BE2C (cell line): Measurements from ENCODE around the gene ADAM11. TPM values are rescaled to one million over a fixed set of nuclear protein-coding genes. Genes with fewer than 3 reads are reported as not detected.
"Not testable (repeated sequence)": the region's sequence is repeated elsewhere in the genome, so short reads cannot be mapped to it uniquely, and the experiment has no call there.

Source experiments
- DNase-seq: peaks from one replicate; pipeline ENCODE4 v3.0.0-alpha.2; 2020
- H3K27me3 ChIP-seq: fragments of 250-450 bp; sonication (Bioruptor Pico); 2 replicates; pipeline ENCODE4 v1.5.1; 2020; ENCODE audit warnings: mild to moderate bottlenecking
- H3K36me3 ChIP-seq: fragments of 250-450 bp; sonication (Bioruptor Pico); 2 replicates; pipeline ENCODE4 v1.5.1; 2020; ENCODE audit warnings: mild to moderate bottlenecking
- H3K4me1 ChIP-seq: fragments of 250-450 bp; sonication (Bioruptor Pico); 2 replicates; pipeline ENCODE4 v1.5.1; 2020
- H3K4me3 ChIP-seq: 2 replicates; pipeline ENCODE4 v1.5.1; 2011; ENCODE audit warnings: low read depth, low read length
- H3K9me3 ChIP-seq: fragments of 250-450 bp; sonication (Bioruptor Pico); 2 replicates; pipeline ENCODE4 v1.5.1; 2020
- CTCF ChIP-seq: IDR thresholded peaks from 2 replicates; pipeline ENCODE4 v1.5.1; 2012; ENCODE audit warnings: mild to moderate bottlenecking, low read depth, low read length
- polyA plus RNA-seq: library from polyadenylated mRNA; unstranded; fragments of >200 nt; gene quantifications from one replicate; pipeline ENCODE4 v1.2.1, GENCODE V29; 2012; ENCODE audit warnings: low read depth, missing spikeins; ENCODE audit not compliant: insufficient read length, insufficient read depth

Gene ADAM11, protein sequence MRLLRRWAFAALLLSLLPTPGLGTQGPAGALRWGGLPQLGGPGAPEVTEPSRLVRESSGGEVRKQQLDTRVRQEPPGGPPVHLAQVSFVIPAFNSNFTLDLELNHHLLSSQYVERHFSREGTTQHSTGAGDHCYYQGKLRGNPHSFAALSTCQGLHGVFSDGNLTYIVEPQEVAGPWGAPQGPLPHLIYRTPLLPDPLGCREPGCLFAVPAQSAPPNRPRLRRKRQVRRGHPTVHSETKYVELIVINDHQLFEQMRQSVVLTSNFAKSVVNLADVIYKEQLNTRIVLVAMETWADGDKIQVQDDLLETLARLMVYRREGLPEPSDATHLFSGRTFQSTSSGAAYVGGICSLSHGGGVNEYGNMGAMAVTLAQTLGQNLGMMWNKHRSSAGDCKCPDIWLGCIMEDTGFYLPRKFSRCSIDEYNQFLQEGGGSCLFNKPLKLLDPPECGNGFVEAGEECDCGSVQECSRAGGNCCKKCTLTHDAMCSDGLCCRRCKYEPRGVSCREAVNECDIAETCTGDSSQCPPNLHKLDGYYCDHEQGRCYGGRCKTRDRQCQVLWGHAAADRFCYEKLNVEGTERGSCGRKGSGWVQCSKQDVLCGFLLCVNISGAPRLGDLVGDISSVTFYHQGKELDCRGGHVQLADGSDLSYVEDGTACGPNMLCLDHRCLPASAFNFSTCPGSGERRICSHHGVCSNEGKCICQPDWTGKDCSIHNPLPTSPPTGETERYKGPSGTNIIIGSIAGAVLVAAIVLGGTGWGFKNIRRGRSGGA
- 7.5 TPM for polyA plus RNA-seq

DNA sequence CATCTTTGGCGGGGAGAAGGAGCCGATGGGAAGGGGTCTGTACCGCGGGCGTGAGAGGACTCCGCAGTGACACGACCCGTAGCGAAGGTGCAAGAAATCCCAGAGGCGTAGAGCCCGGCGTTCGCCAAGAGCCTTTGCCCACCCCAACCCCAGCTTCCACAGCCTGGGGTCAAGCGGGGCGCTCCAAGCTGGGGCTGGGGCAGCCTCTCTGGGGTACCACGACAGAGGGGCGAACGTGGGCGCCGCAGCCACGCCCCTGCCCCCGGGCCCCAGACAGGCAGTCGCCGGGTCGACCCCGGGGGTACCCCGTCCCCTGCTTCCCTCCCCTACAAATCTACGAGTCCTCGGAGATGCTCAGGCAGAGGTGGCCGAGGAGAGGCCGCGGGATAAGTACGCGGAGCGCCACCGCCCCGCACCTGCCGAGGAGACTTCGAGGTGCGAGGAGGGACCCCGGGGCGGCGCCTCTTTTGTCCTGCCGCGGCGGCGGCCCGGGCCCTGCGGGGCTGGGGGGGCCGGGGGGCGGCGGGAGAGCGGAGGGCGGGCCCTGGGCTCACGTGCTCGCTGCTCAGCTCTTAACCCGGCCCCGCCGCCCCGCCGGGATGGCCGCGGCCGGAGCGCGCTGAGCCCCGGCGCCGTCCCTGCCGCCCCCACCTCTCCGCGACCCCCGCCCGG lies at the start of gene ADAM11:
TSS of gene ADAM11 (plus strand) at position 575 of the 672 bp plus-strand sequence. CDS start 212 bp downstream, outside the sequence.
- 0 out of 2 replicates have a peak, but pooled peaks cover 3% of the 10 kb centered on the region for H3K4me1 ChIP-seq
- H3K36me3 ChIP-seq, result no peaks in the 10 kb centered on the region
- TF ChIP-seq CTCF, result no peak
- no peaks in the 10 kb centered on the region for H3K9me3 ChIP-seq
- H3K27me3 ChIP-seq, result peaks cover 13% of the 10 kb centered on the region
- peak within 1 kb of the TSS; percentile 56 for H3K4me3 ChIP-seq
- no peak for DNase-seq

- Histone ChIP-seq H3K27me3 (no peaks in the 10 kb centered on the region), H3K4me3 (no peak overlapping the region), H3K9me3 (no peaks in the 10 kb centered on the region), H3K4me1 (no peaks in the 10 kb centered on the region), H3K36me3 (peaks cover 18% of the 10 kb centered on the region)
- TF ChIP-seq CTCF, result no peak
- no peak for DNase-seq
Observed at GRCh38 chr17:44719444-44719843, 39.3 kb upstream of the ADAM11 start.

- Histone ChIP-seq H3K27me3 (no peaks in the 10 kb centered on the region), H3K4me3 (no peak overlapping the region), H3K36me3 (peaks cover 18% of the 10 kb centered on the region), H3K9me3 (no peaks in the 10 kb centered on the region), H3K4me1 (no peaks in the 10 kb centered on the region)
- TF ChIP-seq CTCF, result no peak
- DNase-seq, result no peak
Observed at GRCh38 chr17:44722254-44722653, 36.5 kb upstream of the ADAM11 start.

GRCh38 chr17:44726121-44726520 lies 32.7 kb upstream of the ADAM11 start:
- not testable (repeated sequence) for H3K4me1 ChIP-seq, H3K27me3 ChIP-seq, H3K9me3 ChIP-seq, H3K4me3 ChIP-seq, DNase-seq
- peaks cover 16% of the 10 kb centered on the region for H3K36me3 ChIP-seq

DNA sequence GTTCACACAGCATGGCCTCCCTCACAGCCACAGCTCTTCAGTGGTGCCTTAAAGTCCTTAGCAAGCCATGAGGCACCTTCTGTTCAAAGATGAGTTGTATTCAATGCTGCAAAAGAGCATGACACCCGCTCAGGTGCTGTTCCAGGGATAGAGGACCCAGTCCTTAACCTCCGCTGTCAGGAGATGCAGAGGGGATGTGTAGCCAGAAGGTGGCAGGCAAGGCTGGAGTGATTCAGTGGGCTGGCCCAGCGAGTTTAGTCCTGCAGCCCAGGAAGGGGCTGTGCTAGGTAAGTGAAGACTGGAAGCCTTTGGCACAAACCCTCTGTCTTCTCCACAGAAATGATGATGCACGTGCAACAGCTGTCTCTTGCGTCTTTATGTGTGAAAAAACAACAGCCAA lies 25.0 kb upstream of the ADAM11 start:
- Histone ChIP-seq H3K4me3 (no peak overlapping the region), H3K9me3 (no peaks in the 10 kb centered on the region), H3K36me3 (peaks cover 3% of the 10 kb centered on the region; the same call in 1 of the 2 replicates), H3K4me1 (no peaks in the 10 kb centered on the region), H3K27me3 (no peaks in the 10 kb centered on the region)
- TF ChIP-seq CTCF, result peak; percentile 62
- DNase-seq, result peak; percentile 46

GRCh38 chr17:44734272-44734671 lies 24.5 kb upstream of the ADAM11 start:
- H3K36me3 ChIP-seq, result peaks cover 3% of the 10 kb centered on the region; the same call in 1 of the 2 replicates
- no peak for TF ChIP-seq CTCF
- H3K27me3 ChIP-seq, result no peaks in the 10 kb centered on the region
- no peaks in the 10 kb centered on the region for H3K4me1 ChIP-seq
- no peaks in the 10 kb centered on the region for H3K9me3 ChIP-seq
- H3K4me3 ChIP-seq, result no peak overlapping the region
- no peak for DNase-seq
